GM18951 (cell line): ENCODE data around the gene CYP39A1.

ENCODE experiments used
- POLR2A ChIP-seq: IDR thresholded peaks from 4 replicates; pipeline ENCODE4 v1.6.1; 2011; ENCODE audit warnings: mild to moderate bottlenecking; ENCODE audit not compliant: insufficient read length, insufficient read depth; ENCODE audit errors: extremely low read depth
- in situ Hi-C: fragments of 300-500 bp; cut with MboI; formaldehyde crosslinking; loops from one replicate; pipeline ENCODE4 v1.12.0; 2022; ENCODE audit warnings: low sequenced_read_pairs, mixed read lengths, inconsistent platforms; ENCODE audit not compliant: unreplicated experiment

Gene CYP39A1

GRCh38 chr6:46661483-46661882 lies 8.9 kb upstream of the CYP39A1 start:
- no peak for TF ChIP-seq POLR2A
- in situ Hi-C loops: no loop called here

- no peak for TF ChIP-seq POLR2A
- in situ Hi-C loops: no loop called here
Measured at GRCh38 chr6:46657642-46658041, 5.0 kb upstream of the CYP39A1 start.

GRCh38 chr6:46655803-46656202 lies 3.2 kb upstream of the CYP39A1 start:
- in situ Hi-C loops: no loop called here
- no peak for TF ChIP-seq POLR2A

- no peak for TF ChIP-seq POLR2A
- in situ Hi-C loops: no loop called here
Measured at GRCh38 chr6:46653439-46654195, 999 bp upstream of the CYP39A1 start.

- TF ChIP-seq POLR2A: no peak
- in situ Hi-C loops: no loop called here
Measured at GRCh38 chr6:46652232-46652602, 401 bp downstream of the CYP39A1 start.

- in situ Hi-C loops: no loop called here
- TF ChIP-seq POLR2A: no peak
Measured at GRCh38 chr6:46651816-46652215, 802 bp downstream of the CYP39A1 start.

- no peak for TF ChIP-seq POLR2A
- in situ Hi-C loops: no loop called here
Measured at GRCh38 chr6:46651006-46651405, 1.6 kb downstream of the CYP39A1 start.

- TF ChIP-seq POLR2A: no peak
- in situ Hi-C loops: loop anchor here (25.0 kb wide), 2 partner anchors 437 to 562 kb away; no protein-coding TSS in a partner anchor
Measured at GRCh38 chr6:46648869-46649492, 3.6 kb downstream of the CYP39A1 start.

- in situ Hi-C loops: loop anchor here (25.0 kb wide), 2 partner anchors 436 to 561 kb away; no protein-coding TSS in a partner anchor
Measured at GRCh38 chr6:46648108-46648507, 4.5 kb downstream of the CYP39A1 start.

- in situ Hi-C loops: loop anchor here (25.0 kb wide), 2 partner anchors 433 to 558 kb away; no protein-coding TSS in a partner anchor
- TF ChIP-seq POLR2A: no peak
Measured at GRCh38 chr6:46645265-46645664, 7.4 kb downstream of the CYP39A1 start.

GRCh38 chr6:46642928-46643751 lies 9.5 kb downstream of the CYP39A1 start:
- TF ChIP-seq POLR2A: no peak
- in situ Hi-C loops: loop anchor here (25.0 kb wide), 2 partner anchors 431 to 556 kb away; no protein-coding TSS in a partner anchor

- TF ChIP-seq POLR2A: no peak
- in situ Hi-C loops: loop anchor here (25.0 kb wide), 2 partner anchors 426 to 551 kb away; no protein-coding TSS in a partner anchor
Measured at GRCh38 chr6:46638650-46639049, 14.0 kb downstream of the CYP39A1 start.

GRCh38 chr6:46637933-46638332 lies 14.7 kb downstream of the CYP39A1 start:
- in situ Hi-C loops: loop anchor here (25.0 kb wide), 2 partner anchors 426 to 551 kb away; no protein-coding TSS in a partner anchor
- no peak for TF ChIP-seq POLR2A
